WTC11 (cell line): ENCODE data around the gene SH3PXD2A. TPM values are rescaled to one million over a fixed set of nuclear protein-coding genes. Genes with fewer than 3 reads are reported as not detected.
A peak's percentile ranks its signal among the peaks of the same experiment; 100 is the strongest.
"Not testable (repeated sequence)": the region's sequence is repeated elsewhere in the genome, so short reads cannot be mapped to it uniquely, and the experiment has no call there.

Source experiments
- ATAC-seq: fragments of 200-7000 bp; cut with Tn5 transposase; 2 replicates; pipeline ENCODE4 v1.10.0; 2021; ENCODE audit warnings: mild to moderate bottlenecking, moderate library complexity
- CTCF ChIA-PET: fragments of 300-600 bp; sonication (Branson Sonifier 250); formaldehyde crosslinking; loops from one replicate; lab custom pipeline; 2021; ENCODE audit warnings: antibody characterized with exemption; lab: Charles Lee
- POLR2A ChIA-PET: fragments of 350-600 bp; sonication (Branson Sonifier 250); formaldehyde crosslinking; loops from one replicate; lab custom pipeline; 2021; ENCODE audit warnings: antibody characterized with exemption; lab: Charles Lee
- DNase-seq: peaks from one replicate; pipeline ENCODE4 v3.0.0; 2021; ENCODE audit warnings: low spot score
- H3K27ac Mint-ChIP-seq: 2 replicates; pipeline ENCODE4 v1.8.0; 2021; ENCODE audit warnings: mixed read lengths
- H3K27me3 Mint-ChIP-seq: 2 replicates; pipeline ENCODE4 v1.8.0; 2021; ENCODE audit warnings: low read depth, mild to moderate bottlenecking, moderate library complexity, mixed read lengths
- H3K36me3 Mint-ChIP-seq: 2 replicates; pipeline ENCODE4 v1.8.0; 2021; ENCODE audit warnings: mixed read lengths
- H3K4me1 Mint-ChIP-seq: 2 replicates; pipeline ENCODE4 v1.8.0; 2022; ENCODE audit warnings: mixed read lengths
- H3K4me3 Mint-ChIP-seq: 2 replicates; pipeline ENCODE4 v1.8.0; 2021; ENCODE audit warnings: mild to moderate bottlenecking, moderate library complexity, mixed read lengths
- H3K9me3 Mint-ChIP-seq: 2 replicates; pipeline ENCODE4 v1.8.0; 2021; ENCODE audit warnings: mixed read lengths
- AR ChIP-seq: fragments of 250-450 bp; sonication (Bioruptor Pico); IDR thresholded peaks from 2 replicates; pipeline ENCODE4 v1.9.0; 2021; ENCODE audit warnings: mild to moderate bottlenecking
- ATF6 ChIP-seq: sonication (generic); formaldehyde crosslinking; IDR thresholded peaks from 2 replicates; pipeline ENCODE4 v1.8.1; 2023; ENCODE audit warnings: mild to moderate bottlenecking, missing genetic modification reagents
- ELF4 ChIP-seq: sonication (generic); formaldehyde crosslinking; IDR thresholded peaks from 2 replicates; pipeline ENCODE4 v1.8.1; 2022; ENCODE audit warnings: low read depth, mild to moderate bottlenecking, moderate library complexity, missing genetic modification reagents
- ESRRA ChIP-seq: sonication (generic); formaldehyde crosslinking; IDR thresholded peaks from 2 replicates; pipeline ENCODE4 v1.8.1; 2022; ENCODE audit warnings: mild to moderate bottlenecking, missing genetic modification reagents, borderline replicate concordance
- HMGA2 ChIP-seq: fragments of 250-450 bp; sonication (Bioruptor Pico); IDR thresholded peaks from 2 replicates; pipeline ENCODE4 v1.4.0; 2021; ENCODE audit warnings: mild to moderate bottlenecking, moderate library complexity
- JAZF1 ChIP-seq: fragments of 250-450 bp; sonication (Bioruptor Pico); IDR thresholded peaks from 2 replicates; pipeline ENCODE4 v1.9.0; 2021; ENCODE audit warnings: moderate library complexity, mild to moderate bottlenecking, inconsistent platforms
- MAX ChIP-seq: sonication (generic); formaldehyde crosslinking; IDR thresholded peaks from 2 replicates; pipeline ENCODE4 v1.8.0; 2022; ENCODE audit warnings: mild to moderate bottlenecking, missing genetic modification reagents
- MYBL2 ChIP-seq: sonication (generic); formaldehyde crosslinking; IDR thresholded peaks from 2 replicates; pipeline ENCODE4 v1.8.1; 2023; ENCODE audit warnings: mild to moderate bottlenecking, moderate library complexity, missing genetic modification reagents
- PRDM15 ChIP-seq: sonication (generic); formaldehyde crosslinking; IDR thresholded peaks from 2 replicates; pipeline ENCODE4 v1.8.0; 2022; ENCODE audit warnings: missing genetic modification reagents
- STAT6 ChIP-seq: sonication (generic); formaldehyde crosslinking; conservative IDR thresholded peaks from 2 replicates; pipeline ENCODE4 v1.8.1; 2023; ENCODE audit warnings: mild to moderate bottlenecking, low read depth, missing genetic modification reagents, moderate library complexity
- USF2 ChIP-seq: sonication (generic); formaldehyde crosslinking; IDR thresholded peaks from 2 replicates; pipeline ENCODE4 v1.8.1; 2023; ENCODE audit warnings: mild to moderate bottlenecking, missing genetic modification reagents, moderate library complexity
- ZNF121 ChIP-seq: sonication (generic); formaldehyde crosslinking; IDR thresholded peaks from 2 replicates; pipeline ENCODE4 v1.8.0; 2023; ENCODE audit warnings: missing genetic modification reagents
- ZNF317 ChIP-seq: sonication (generic); formaldehyde crosslinking; IDR thresholded peaks from 2 replicates; pipeline ENCODE4 v1.8.1; 2023; ENCODE audit warnings: low read depth, mild to moderate bottlenecking, moderate library complexity, missing genetic modification reagents, borderline replicate concordance
- ZNF416 ChIP-seq: fragments of 250-450 bp; sonication (Bioruptor Pico); IDR thresholded peaks from 2 replicates; pipeline ENCODE4 v1.9.0; 2021; ENCODE audit warnings: mild to moderate bottlenecking, inconsistent platforms
- total RNA-seq: library from RNA; stranded (reverse); gene quantifications from 3 replicates; pipeline ENCODE4 v1.2.3, GENCODE V29; 2021

The SH3PXD2A gene
- total RNA-seq, 1 experiment from 2014 or later, result 15.7 TPM

GRCh38 chr10:103814626-103815370 lies 40.6 kb downstream of the SH3PXD2A start:
- Mint-ChIP-seq H3K27me3 (no peaks in the 10 kb centered on the region; the same call in 1 of the 2 replicates), H3K4me1 (peaks cover 13% of the 10 kb centered on the region), H3K9me3 (no peaks in the 10 kb centered on the region), H3K27ac (peak overlapping the region; percentile 15; the same call in 1 of the 2 replicates), H3K36me3 (no peaks in the 10 kb centered on the region), H3K4me3 (no peak overlapping the region)
- POLR2A ChIA-PET, result no interaction called here
- DNase-seq, result no peak
- TF ChIP-seq ELF4 (CRISPR knock-in tag), result no peak
- TF ChIP-seq, all 79 proteins: peak for 0
- CTCF ChIA-PET, result interaction anchor here (0.8 to 2.0 kb wide), 8 partner anchors 13 to 222 kb away, joined by 3 to 7 read pairs (median 5); no protein-coding TSS in a partner anchor
- ATAC-seq, result no peak

GRCh38 chr10:103814105-103814504 lies 41.3 kb downstream of the SH3PXD2A start:
- Mint-ChIP-seq H3K4me3 (no peak overlapping the region), H3K27ac (no peak overlapping the region; the same call in 1 of the 2 replicates)
- POLR2A ChIA-PET, result no interaction called here
- TF ChIP-seq HMGA2 (CRISPR knock-in tag) (no peak), ZNF317 (CRISPR knock-in tag) (no peak), ATF6 (no peak), ZNF416 (CRISPR knock-in tag) (no peak), AR (CRISPR knock-in tag) (no peak), USF2 (CRISPR knock-in tag) (no peak)
- TF ChIP-seq, all 79 proteins: peak for 0
- DNase-seq (no peak), ATAC-seq (no peak)
- CTCF ChIA-PET, result interaction anchor here (1.1 to 2.0 kb wide), 6 partner anchors 12 to 128 kb away, joined by 4 to 7 read pairs (median 6); no protein-coding TSS in a partner anchor
- Mint-ChIP-seq H3K27me3 (no peaks in the 10 kb centered on the region; the same call in 1 of the 2 replicates), H3K4me1 (peaks cover 13% of the 10 kb centered on the region), H3K36me3 (no peaks in the 10 kb centered on the region), H3K9me3 (no peaks in the 10 kb centered on the region)

- H3K36me3 Mint-ChIP-seq, H3K4me3 Mint-ChIP-seq, H3K27ac Mint-ChIP-seq, H3K9me3 Mint-ChIP-seq, DNase-seq, H3K27me3 Mint-ChIP-seq, ATAC-seq: not testable (repeated sequence)
- H3K4me1 Mint-ChIP-seq, result peaks cover 11% of the 10 kb centered on the region
- CTCF ChIA-PET, result interaction anchor here (0.6 to 2.0 kb wide), 5 partner anchors 19 to 127 kb away, joined by 3 to 7 read pairs (median 5); no protein-coding TSS in a partner anchor
- peak; percentile 46; the same call in 1 of the 2 replicates for TF ChIP-seq ZNF121 (CRISPR knock-in tag)
- POLR2A ChIA-PET, result interaction anchor here (0.5 to 0.6 kb wide), 2 partner anchors 229 to 310 kb away, joined by 3 read pairs; no protein-coding TSS in a partner anchor
Measured at GRCh38 chr10:103813312-103813711, 42.1 kb downstream of the SH3PXD2A start.

GRCh38 chr10:103812432-103812831 lies 42.9 kb downstream of the SH3PXD2A start:
- POLR2A ChIA-PET, result no interaction called here
- CTCF ChIA-PET, result interaction anchor here (0.7 to 1.0 kb wide), 2 partner anchors 21 to 43 kb away, joined by 3 to 5 read pairs; partner anchors contain the start of gene SH3PXD2A
- Mint-ChIP-seq H3K9me3 (no peaks in the 10 kb centered on the region), H3K36me3 (no peaks in the 10 kb centered on the region), H3K4me3 (no peak overlapping the region), H3K27me3 (no peaks in the 10 kb centered on the region), H3K27ac (no peak overlapping the region), H3K4me1 (peaks cover 11% of the 10 kb centered on the region)
- no peak for DNase-seq
- ATAC-seq, result no peak
- TF ChIP-seq MYBL2 (no peak), JAZF1 (CRISPR knock-in tag) (no peak), MAX (no peak), ESRRA (CRISPR knock-in tag) (no peak), PRDM15 (CRISPR knock-in tag) (no peak), STAT6 (CRISPR knock-in tag) (no peak)
